Lower leg skin (tissue), 4 donors: ENCODE data around the gene PEX16. TPM values are rescaled to one million over a fixed set of nuclear protein-coding genes. Genes with fewer than 3 reads are reported as not detected.
A peak's percentile ranks its signal among the peaks of the same experiment; 100 is the strongest.

Source experiments
- DNase-seq, 2 donors: peaks; one replicate each; pipeline ENCODE4 v3.0.0-alpha.2; 2019; ENCODE audit warnings: low spot score in 2 of 2
- H3K4me3 ChIP-seq: fragments of 200-600 bp; sonication (generic); 2 replicates; pipeline ENCODE4 v1.5.1; 2017; ENCODE audit warnings: mild to moderate bottlenecking, low read depth; ENCODE audit not compliant: poor library complexity, severe bottlenecking
- CTCF ChIP-seq, 3 donors: fragments of 450-650 bp; IDR thresholded peaks; one replicate each; pipeline ENCODE4 v1.5.1; 2016; ENCODE audit warnings: antibody characterized with exemption in 3 of 3, mild to moderate bottlenecking in 3 of 3, moderate library complexity in 2 of 3
- POLR2A ChIP-seq, 2 donors: fragments of 450-650 bp; IDR thresholded peaks; one replicate each; pipeline ENCODE4 v1.6.1; 2016 to 2017; ENCODE audit warnings: antibody characterized with exemption in 2 of 2, mild to moderate bottlenecking in 1 of 2, moderate library complexity in 1 of 2
- WGBS, 2 donors: methylation state at CpG; one replicate each; pipeline ENCODE4 v1.1.5; 2018; 5-methylcytosine and 5-hydroxymethylcytosine counted together
- intact Hi-C: fragments of 100-400 bp; cut with DNase I; formaldehyde crosslinking; loops from one replicate; pipeline ENCODE4 v1.15.0; 2023; ENCODE audit warnings: low total_unique reads
- total RNA-seq, 4 donors: library from RNA; depleted of rRNA; stranded (reverse); fragments of >200 nt; gene quantifications; one replicate each; pipeline ENCODE4 v1.1.0, GENCODE V29; 2016

PEX16 gene
- total RNA-seq, 4 donors from 2014 or later: 36.7 to 52.8 (median 41.2) TPM

GRCh38 chr11:45922425-45923082, 4.9 kb upstream of the PEX16 start, which contains the start of gene LARGE2:
Gene LARGE2, plus strand, starts transcription at chr11:45922656. Its CDS starts 227 bp downstream, at chr11:45922883.
- intact Hi-C loops: no loop called here
- peak within 1 kb of the TSS; percentile 35 for H3K4me3 ChIP-seq
- 0 to 1% methylated on average over 7 to 14 of the region's 73 CpGs for WGBS, 2 donors
- DNase-seq: peak in 1 of 2 donors; percentile 80
- TF ChIP-seq CTCF (IDR thresholded peaks at IDR 0.05) (no peak), POLR2A (IDR thresholded peaks at IDR 0.05) (no peak)

GRCh38 chr11:45921561-45922424, 4.1 kb upstream of the PEX16 start:
- intact Hi-C loops: no loop called here
- WGBS, 2 donors: 22 to 54% methylated on average over 23 to 25 of the region's 54 CpGs
- no peak for DNase-seq
- TF ChIP-seq POLR2A (IDR thresholded peaks at IDR 0.05): no peak
- TF ChIP-seq CTCF (IDR thresholded peaks at IDR 0.05): no peak
- H3K4me3 ChIP-seq: no peak overlapping the region

GRCh38 chr11:45920531-45921477, 3.1 kb upstream of the PEX16 start:
- no peak overlapping the region for H3K4me3 ChIP-seq
- TF ChIP-seq CTCF (IDR thresholded peaks at IDR 0.05): no peak
- TF ChIP-seq POLR2A (IDR thresholded peaks at IDR 0.05): no peak
- intact Hi-C loops: no loop called here
- DNase-seq: no peak
- 83 to 86% methylated on average over 6 of the region's 6 CpGs for whole genome bisulfite sequencing, 2 donors

- 71 to 73% methylated on average over 13 of the region's 13 CpGs for WGBS, 2 donors
- DNase-seq: no peak
- no peak overlapping the region for H3K4me3 ChIP-seq
- intact Hi-C loops: no loop called here
- TF ChIP-seq POLR2A (IDR thresholded peaks at IDR 0.05) (no peak), CTCF (IDR thresholded peaks at IDR 0.05) (no peak)
Observed at GRCh38 chr11:45919806-45920530, 2.3 kb upstream of the PEX16 start.
